Mucosa of gallbladder (tissue), 1 donor: Measurements from ENCODE around the gene MFAP3L. TPM values are rescaled to one million over a fixed set of nuclear protein-coding genes. Genes with fewer than 3 reads are reported as not detected.

Source experiments
- DNase-seq: peaks from one replicate; pipeline ENCODE4 v3.0.0-alpha.2; 2020; ENCODE audit warnings: low spot score
- total RNA-seq: library from RNA; stranded (reverse); gene quantifications from one replicate; pipeline ENCODE4 v1.2.1, GENCODE V29; 2021
- donor health status: DM: no; HTN: no; CAD: no.

Gene MFAP3L
- total RNA-seq, 1 donor from 2014 or later = 4.5 TPM

DNA sequence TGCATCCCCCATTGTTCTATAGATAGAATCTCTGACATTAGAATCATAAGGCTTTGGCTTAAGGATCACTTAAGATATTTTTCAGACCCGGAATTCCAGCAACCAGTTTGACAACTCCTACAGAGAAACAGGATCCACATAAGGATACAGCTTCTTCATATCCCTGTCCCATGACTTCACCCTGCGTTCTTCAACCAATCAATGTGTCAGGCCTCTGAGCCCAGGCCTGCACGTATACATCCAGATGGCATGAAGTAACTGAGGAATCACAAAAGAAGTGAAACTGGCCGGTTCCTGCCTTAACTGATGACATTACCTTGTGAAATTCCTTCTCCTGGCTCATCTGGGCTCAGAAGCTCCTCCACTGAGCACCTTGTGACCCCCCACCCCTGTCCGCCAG is 85.1 kb downstream of the MFAP3L start:
- no peak for DNase-seq

DNA sequence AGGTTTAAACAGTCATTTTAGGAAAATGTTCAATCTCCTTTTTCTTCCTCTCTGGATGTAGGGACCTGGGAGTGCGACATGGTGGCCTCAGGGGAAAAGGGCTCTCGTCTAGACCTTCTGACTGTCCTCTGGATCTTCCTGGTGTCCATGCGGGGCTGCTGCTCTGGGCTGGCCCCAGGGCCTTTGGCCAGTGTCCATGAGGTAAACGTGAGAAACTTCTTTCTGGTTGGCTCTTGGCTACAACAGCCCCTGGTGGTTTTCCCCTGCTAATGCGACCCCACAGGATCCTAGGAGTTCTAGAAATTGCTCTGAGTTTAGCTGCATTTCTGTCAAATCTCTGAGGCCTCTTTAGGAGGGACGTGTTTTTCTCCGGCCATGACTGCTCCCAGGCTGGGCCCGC is 85.7 kb downstream of the MFAP3L start:
- DNase-seq = no peak

Other genes starting within 250 kb of the MFAP3L start
- 2.4 TPM for gene AADAT, start 63.6 kb upstream of the MFAP3L start, total RNA-seq